NCI-H2171 treated with DMSO at 0.1 percent for 48 hours (cell line): Measurements from ENCODE around the gene PPM1H.

ENCODE experiments used
- DNase-seq: peaks from one replicate; lab custom pipeline; 2025; lab: John Stamatoyannopoulos, UW

The PPM1H gene

GRCh38 chr12:62713723-62714122 lies 221.2 kb downstream of the PPM1H start:
- DNase-seq: no peak

GRCh38 chr12:62712681-62713573 lies 222.0 kb downstream of the PPM1H start:
- no peak for DNase-seq

- no peak for DNase-seq
Observed at GRCh38 chr12:62711631-62712241, 223.2 kb downstream of the PPM1H start.

- no peak for DNase-seq
Observed at GRCh38 chr12:62709311-62709710, 225.6 kb downstream of the PPM1H start.

GRCh38 chr12:62707939-62708338 lies 227.0 kb downstream of the PPM1H start:
- DNase-seq: no peak

- DNase-seq: peak; percentile 86
Observed at GRCh38 chr12:62705846-62706245, 229.1 kb downstream of the PPM1H start.

- DNase-seq: no peak
Observed at GRCh38 chr12:62703011-62703380, 232.0 kb downstream of the PPM1H start.

- DNase-seq: no peak
Observed at GRCh38 chr12:62701492-62701891, 233.5 kb downstream of the PPM1H start.

GRCh38 chr12:62700091-62700880 lies 234.7 kb downstream of the PPM1H start:
- DNase-seq: no peak

GRCh38 chr12:62698701-62699101 lies 236.2 kb downstream of the PPM1H start:
- no peak for DNase-seq

GRCh38 chr12:62697893-62698292 lies 237.1 kb downstream of the PPM1H start:
- no peak for DNase-seq

GRCh38 chr12:62695696-62696095 lies 239.3 kb downstream of the PPM1H start:
- no peak for DNase-seq

GRCh38 chr12:62694632-62695031 lies 240.3 kb downstream of the PPM1H start:
- DNase-seq: no peak

- no peak for DNase-seq
Observed at GRCh38 chr12:62694116-62694515, 240.8 kb downstream of the PPM1H start.

- peak; percentile 64 for DNase-seq
Observed at GRCh38 chr12:62693376-62694050, 241.4 kb downstream of the PPM1H start.

GRCh38 chr12:62692884-62693283 lies 242.1 kb downstream of the PPM1H start:
- DNase-seq: no peak

GRCh38 chr12:62691309-62691708 lies 243.6 kb downstream of the PPM1H start:
- DNase-seq: no peak

GRCh38 chr12:62689042-62689839 lies 245.7 kb downstream of the PPM1H start:
- DNase-seq: no peak

GRCh38 chr12:62686938-62687337 lies 248.0 kb downstream of the PPM1H start:
- no peak for DNase-seq

- no peak for DNase-seq
Observed at GRCh38 chr12:62684570-62685295, 250.2 kb downstream of the PPM1H start.
